ENCODE data around the gene PHACTR1.

DNA sequence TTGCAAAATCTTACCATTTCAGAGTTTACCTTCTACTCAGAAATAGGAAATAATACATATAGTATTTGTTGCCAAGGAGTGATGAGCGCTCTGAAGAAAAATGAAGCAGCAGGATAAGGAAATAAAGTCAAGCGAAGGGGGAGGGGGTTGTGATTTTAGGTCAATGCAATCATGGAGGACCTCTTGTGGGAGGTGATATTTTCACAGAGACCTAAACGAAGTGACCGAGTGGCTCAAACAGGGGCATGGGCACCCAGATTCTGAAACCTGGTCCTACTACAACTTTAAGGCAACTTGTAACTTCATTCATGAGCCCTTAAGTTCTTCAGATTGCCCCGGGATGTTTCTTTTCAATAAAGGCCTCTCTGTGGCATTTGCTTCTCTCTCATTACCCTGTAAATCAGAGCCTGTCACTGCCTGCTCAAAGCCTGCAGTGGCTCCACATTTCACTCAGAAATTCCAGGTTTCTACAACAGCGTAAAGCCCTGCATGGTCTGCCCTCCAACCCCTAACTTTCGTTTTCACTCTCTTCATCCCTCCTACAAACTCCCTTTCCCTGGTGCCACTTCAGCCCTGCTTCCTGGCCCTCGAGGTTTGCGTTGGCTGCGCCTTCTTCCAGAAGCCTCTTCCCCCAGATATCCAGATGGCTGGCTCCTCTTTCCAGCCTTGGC, 449.1 kb downstream of the PHACTR1 start:
- TF ChIP-seq, protein P1, sequence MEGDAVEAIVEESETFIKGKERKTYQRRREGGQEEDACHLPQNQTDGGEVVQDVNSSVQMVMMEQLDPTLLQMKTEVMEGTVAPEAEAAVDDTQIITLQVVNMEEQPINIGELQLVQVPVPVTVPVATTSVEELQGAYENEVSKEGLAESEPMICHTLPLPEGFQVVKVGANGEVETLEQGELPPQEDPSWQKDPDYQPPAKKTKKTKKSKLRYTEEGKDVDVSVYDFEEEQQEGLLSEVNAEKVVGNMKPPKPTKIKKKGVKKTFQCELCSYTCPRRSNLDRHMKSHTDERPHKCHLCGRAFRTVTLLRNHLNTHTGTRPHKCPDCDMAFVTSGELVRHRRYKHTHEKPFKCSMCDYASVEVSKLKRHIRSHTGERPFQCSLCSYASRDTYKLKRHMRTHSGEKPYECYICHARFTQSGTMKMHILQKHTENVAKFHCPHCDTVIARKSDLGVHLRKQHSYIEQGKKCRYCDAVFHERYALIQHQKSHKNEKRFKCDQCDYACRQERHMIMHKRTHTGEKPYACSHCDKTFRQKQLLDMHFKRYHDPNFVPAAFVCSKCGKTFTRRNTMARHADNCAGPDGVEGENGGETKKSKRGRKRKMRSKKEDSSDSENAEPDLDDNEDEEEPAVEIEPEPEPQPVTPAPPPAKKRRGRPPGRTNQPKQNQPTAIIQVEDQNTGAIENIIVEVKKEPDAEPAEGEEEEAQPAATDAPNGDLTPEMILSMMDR (IDR thresholded peaks at IDR 0.05): no peak
- TF ChIP-seq POLR2A (IDR thresholded peaks at IDR 0.05): no peak
- TF ChIP-seq EP300 (IDR thresholded peaks at IDR 0.05; ENCODE audit: low read depth): no peak
- TF ChIP-seq POLR2AphosphoS5 (IDR thresholded peaks at IDR 0.05): no peak
